CD4-positive, alpha-beta T cell treated with Interleukin-6 for 4 hours (primary cell): ENCODE results near the gene ARMH3.

Source experiments
- DNase-seq: peaks from one replicate; pipeline ENCODE4 v3.0.0-alpha.2; 2020; ENCODE audit warnings: mixed read lengths

ARMH3 gene

DNA sequence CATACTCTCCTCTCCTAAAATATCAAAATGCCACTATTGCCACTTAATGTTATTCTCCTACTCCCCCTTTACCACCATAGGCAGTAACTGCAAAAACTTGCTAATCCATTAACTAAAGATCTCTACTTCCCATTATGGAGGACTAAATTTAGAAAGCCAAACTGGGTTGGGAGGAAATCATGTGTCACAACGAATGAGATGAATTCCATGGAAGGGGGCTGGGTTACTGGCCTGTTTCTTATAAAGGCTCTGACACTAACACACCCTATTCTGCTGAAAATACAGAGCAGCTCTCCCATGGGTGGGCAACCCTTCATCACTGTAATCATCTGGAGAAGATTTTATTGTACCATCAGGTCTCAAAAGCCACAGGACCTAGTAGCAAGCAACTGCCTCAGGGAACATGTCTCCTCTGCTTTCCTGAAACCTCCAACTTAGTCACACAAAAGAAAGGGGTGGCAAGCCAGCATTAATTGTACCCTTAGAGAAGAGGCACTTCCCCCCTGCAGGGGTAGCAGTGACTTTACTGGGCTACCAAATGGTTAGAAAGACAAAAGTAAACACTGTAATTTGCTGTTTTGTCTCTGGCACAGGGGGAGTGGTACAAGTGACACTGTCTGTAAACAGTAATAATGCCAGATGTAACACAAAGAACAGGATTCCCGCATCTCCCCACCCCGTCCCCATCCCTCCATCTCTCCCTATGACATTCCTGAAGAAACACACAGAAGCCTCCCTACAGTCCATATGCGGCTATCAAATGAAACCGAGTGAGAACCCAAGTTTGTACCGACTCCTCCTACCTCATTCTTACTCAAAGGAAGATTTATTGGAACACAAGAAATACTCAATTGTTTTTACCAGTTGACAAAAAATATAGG lies 81.6 kb downstream of the ARMH3 start:
- DNase-seq = no peak

DNA sequence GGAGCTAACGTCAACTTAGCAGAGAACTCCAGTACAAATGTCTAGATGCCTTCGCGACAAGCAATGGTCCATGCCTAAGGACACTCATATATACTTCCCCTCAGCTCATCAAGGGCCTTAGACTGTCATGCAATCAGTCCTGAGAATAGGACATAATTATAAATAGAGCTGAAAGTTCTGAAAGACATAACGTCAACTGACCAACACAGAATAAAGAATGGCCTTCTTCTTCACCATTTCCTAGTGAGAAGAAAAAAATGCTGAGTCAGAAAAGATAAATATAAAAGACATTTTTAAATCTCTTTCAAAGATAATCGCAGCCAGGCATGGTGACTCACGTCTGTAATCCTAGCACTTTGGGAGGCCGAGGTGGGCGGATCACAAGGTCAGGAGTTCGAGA lies 83.2 kb downstream of the ARMH3 start:
- DNase-seq = no peak

DNA sequence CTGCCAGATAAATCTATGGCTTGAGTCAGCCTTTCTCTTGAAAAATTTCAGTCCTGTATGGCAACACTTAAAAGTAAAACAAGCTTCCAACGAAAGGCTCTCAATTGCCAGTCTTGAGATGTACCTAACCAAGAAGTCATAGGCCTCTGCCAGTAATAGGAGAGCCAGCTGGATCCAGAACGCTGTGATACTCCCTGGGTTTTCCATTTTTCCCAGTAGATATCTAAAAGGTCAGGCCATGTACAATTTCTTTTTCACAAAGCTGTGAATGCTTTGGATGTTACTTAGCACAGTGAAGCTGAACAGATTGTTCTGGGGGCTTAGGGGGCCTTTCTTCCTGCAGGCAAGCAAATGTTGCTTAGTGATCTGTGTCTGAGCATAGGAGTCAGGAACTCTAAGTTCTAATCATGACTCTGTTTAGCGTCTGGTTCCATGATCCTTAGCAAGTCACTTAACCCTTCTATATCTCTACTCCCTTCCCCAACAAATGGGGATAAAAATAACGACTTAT lies 86.5 kb downstream of the ARMH3 start:
- DNase-seq = no peak

DNA sequence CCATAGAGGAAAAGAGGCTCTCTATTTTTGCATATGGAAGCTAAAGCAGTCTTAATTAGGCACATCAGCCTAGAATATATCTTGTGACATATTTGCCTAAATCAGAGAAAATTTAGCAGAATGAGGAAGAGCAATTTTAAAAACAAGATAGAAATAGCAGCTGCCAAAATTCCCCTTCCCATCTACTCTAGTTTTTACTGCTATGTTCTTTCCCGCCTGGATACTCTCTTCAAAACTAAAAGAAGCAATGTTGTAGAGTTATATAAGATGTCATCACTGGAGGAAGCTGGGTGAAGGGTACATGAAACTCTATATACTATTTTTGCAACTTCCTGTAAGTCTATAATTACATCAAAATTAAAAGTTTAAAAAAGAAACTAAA lies 87.0 kb downstream of the ARMH3 start:
- DNase-seq = no peak

DNA sequence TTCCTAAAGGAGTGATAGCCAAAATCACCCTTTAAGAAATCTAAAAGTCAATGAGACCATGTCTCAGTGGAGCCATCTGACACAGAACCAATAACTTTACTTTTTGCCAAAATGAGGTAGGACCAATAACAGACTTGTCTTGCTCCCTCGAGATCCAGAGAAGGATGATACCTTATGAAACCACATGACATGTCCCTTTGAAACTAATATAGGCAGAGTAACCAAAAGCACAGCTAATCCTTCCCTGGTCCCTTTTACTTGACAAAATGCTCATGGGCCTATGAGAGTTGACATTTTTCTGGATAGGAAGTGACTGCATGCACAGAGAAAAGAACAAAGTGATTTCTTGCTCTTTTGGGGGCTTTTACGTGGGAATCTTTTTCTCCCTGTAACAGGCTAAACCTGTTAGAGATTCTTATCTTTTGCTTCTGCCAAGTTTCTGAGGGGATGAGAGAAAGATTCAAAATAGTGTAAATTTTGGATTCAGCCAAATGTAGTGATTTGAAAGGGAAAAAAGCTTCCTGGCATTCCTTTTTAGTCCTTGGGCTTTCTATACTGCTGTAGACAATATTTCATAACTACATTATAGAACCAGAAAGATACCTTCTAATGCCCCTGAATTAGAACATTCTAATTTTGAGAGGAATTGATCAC lies 87.6 kb downstream of the ARMH3 start:
- DNase-seq = no peak

DNA sequence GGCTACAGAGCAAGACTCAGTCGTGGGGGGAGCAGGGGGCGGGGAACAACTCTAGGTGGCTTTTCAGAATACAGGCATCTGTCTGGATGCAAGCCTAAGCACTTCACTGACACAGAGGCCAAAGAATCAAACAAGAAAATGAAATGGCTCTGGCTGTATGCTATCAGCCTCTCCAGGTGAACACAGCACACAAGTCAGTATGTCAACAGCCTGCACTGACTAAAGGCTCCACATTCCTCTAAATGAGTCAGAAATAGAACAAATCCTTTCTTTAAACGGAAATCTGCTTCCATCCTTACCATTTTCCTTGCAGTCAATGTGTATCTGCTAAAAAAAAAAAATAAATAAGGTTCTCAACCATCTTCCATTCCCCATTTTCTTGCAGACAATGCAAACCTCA lies 88.3 kb downstream of the ARMH3 start:
- no peak for DNase-seq

DNA sequence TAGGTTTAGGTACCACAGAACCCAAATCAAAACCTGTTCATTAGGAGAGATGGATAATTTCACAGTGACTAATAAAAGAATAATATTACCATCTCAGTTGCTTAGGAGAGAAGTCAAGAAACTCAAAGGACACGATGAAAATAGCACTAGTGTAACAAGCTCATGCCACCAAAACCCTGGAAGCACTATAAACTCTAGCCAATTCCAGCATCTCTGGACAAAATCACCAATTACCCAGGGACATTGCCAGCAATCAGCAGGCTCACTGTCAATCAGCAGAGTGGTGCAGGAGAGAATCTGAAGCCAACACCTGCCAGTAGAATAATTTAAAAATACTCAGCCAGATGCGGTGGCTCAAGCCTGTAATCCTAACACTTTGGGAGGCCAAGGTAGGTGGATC lies 88.9 kb downstream of the ARMH3 start:
- no peak for DNase-seq

DNA sequence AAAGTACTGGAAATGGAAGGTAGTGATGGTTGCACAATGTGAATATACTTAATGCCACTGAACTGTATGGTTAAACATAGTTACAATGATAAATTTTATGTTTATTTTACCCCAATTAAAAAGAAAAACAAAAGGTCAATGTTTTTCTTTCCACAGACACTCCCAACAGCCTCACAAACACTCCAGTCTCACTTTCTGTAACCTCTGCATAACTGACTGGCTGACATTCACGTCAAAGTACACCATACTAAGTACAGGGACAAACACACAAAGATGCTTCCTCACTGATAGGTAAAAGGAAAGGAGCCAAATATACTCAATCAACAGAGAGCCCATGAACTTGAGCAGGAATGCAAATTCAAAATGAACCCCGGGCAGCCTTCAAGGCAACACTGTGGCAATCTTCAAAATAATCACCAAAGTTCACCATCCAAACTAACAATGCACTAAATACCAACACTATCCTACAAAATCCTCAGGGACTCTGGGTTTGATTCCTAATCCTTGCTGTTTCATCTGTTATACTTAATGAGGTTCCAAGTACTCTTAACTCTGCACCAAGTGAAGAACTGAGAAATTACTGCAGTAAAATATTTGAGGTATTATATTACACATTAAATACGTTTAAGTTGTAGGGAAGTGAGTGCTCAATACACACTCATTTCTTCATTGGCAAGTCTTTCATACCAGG lies 90.8 kb downstream of the ARMH3 start:
- no peak for DNase-seq

DNA sequence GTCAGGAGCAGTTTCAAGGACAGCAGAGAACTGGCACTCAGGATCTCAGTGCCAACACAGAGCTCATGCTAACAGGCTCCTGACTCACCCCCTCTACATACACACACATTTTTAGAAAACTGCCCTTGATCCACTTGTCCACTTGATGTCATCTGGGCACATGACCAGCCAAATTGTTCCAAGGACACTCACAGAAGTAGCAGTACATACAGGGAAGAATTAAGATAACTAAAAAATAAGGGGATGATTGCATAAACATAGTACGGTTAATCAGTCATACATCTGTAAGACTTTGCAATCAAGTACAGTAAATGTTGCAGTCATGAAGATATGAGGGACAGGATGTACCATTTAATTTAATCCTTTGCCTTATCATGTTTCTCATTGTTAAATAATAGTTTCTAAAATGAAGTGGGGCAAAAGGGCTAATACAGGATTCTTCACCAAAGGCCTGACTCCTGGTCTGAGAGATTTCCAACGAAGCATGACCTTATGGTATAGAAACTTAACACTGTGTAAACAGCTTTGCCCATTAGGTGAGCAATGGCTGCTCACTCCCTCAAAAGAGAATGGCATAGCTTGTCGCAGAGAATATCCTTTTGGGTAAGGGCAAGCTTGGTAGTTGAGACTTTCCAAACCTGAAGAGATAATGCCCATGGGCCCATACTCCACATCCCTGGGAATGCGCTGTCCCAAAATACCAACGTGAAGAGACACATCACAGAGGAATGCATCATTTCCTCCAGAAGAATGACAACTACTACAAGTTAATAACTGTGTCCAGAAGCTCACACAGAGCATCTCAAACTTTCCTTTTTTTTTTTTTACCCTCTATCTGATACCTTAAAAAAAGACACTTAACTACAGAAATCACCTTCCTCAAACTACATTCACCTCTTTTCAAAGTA lies 94.1 kb downstream of the ARMH3 start:
- DNase-seq = no peak

DNA sequence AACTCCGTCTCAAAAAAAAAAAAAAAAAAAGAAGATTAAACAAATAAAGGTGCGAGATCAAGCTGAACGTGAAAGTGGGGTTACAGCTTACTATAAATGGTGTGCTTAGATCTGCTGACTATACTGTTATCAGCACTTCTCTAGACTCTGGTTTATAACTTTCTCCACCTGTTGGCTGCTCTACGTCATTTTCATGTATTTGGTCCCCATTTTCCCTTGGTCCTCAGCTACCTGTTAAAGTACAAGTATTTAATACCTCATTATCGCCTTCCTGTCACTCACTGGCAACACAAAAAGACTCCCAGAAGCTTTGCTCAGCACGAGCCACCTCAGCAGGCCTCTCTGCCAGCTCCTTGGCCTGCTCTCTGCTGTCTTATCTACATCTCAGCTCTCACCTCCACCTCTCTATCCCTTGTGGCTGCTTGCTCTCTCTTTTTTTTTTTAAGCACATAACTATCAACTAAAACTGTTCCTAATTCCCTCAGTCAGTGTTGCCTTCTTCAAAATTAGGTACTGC lies 95.0 kb downstream of the ARMH3 start:
- no peak for DNase-seq

DNA sequence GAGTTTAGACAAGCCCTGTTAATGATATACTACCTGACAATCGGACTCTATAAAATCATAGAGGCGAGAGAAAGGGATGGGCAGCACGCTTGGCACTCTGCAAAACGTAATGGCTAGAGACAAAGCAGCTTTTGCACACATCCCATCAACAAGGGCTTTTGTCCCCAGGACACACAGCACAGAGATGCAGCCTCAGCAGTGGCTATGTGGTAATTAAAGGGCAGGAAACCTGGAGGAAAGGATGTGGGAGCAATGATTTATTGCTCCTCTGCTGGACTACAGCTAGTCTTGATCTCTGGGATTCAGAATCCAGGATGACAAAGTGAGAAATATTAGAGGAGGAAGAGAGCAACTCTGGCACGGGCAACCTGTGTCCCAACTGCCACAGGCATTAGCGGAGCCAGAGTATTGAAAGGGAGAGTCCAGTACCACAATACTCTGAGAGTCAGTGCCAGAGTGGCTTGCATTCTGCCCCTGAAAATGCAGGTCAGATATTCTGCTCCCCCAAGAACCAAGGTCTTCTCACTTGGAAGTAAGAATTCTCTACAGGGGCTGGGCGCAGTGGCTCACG lies 96.5 kb downstream of the ARMH3 start:
- DNase-seq = no peak

DNA sequence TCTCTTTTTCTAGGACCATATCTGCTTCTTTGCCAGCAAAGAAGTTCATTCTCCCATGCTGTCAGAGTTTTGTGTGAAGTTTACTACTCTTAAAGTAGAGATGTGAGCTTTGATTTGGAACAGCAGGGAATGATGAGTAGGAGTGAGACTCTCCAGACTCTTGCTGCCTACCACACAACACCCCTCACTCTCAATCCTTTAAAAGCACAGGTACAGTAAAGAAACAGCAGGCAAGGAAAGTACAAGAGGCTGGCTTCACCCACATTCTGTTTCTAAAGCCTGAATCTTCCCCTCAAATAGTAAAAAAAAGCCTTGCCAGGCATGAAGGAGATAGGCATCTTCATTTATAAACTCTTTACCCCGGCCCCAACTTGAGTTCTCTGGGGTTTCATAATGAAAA lies 97.3 kb downstream of the ARMH3 start:
- no peak for DNase-seq

DNA sequence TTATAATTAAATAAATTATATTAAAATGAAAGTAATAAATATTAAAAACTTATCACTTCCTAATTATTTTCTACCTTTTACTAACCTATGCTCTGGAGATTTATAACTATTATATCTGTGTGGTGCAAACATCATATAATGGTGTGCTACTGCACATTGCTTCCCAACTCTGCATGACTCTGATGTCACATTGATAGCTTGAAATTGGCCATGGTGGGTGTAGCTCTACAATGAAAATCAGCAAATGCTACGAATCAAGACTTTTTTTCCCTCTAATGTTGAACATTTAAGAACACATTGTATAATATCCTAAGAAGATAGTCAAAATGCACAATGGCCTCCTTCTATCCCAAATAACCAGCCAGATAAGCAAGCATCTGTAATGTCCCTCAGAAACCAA lies 99.1 kb downstream of the ARMH3 start:
- DNase-seq = no peak

DNA sequence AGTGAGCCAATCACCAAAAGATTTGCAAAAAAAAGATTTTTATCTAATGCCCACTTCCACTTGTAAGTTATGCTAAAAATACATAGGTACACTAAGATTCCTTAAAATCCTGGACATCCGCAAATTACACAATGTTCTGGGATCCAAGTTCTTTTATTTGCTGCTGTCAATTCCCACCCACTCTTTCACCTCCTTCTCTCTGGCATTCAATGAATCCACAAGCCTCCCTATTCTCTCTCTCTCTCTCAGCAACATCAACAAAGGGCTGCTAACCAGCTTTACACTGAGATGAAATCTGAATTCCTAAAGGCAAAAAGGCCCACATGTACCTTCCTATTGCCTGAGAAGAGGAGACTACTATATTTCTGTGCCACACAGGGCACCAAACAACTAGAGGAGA lies 99.9 kb downstream of the ARMH3 start:
- DNase-seq = no peak

DNA sequence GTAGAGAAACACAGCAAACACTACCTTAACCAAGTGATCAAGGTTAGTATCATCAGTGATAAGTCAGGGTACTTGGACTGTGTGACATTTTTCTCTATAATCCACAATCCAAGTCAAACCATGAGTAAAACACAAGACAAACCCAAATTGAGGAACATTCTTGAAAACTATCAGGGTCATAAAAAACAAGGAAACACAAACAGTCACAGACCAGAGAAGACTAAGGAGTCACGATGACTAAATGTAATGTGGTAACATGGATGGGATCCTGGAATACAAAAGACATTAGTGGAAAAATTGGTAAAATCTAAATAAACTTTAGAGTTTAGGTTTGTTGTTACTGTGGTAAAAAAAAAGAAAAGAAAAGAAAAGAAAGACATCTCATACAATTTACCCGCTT lies 103.8 kb downstream of the ARMH3 start:
- no peak for DNase-seq

DNA sequence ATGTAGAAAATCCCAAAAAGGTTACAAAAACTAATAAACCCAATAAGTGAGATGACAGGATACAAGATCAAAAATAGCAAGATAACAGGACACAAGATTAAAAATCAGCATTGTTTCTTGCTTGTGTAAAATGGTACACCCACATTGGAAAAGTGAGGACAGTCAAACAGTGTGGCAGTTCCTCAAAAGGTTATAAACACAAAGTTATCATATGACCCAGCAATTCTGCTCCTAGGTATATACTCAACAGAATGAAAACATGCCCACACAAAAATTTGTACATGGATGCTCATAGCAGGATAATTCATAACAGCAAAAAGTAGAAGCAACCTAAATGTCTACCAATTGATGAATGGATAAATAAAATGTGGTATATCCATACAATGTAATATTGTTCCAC lies 105.8 kb downstream of the ARMH3 start:
- DNase-seq = no peak

DNA sequence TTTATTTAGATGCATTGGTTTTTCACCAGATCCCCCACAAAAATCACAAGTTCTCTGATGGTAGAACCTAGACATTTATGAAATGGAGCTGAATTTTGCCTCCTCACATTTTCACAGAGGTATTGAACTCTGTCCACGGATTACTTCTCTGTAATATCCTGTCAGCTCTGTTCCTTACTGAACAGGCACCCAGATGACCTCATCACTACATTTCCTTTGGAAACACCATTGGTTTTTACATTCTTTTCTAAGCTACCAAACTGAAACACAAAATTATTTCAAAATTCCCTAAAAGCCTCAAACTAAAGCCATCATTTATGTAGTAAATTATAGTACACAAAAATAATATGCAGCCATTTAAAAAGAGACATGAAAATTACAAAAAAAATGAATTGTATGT lies 114.1 kb downstream of the ARMH3 start:
- DNase-seq = no peak

DNA sequence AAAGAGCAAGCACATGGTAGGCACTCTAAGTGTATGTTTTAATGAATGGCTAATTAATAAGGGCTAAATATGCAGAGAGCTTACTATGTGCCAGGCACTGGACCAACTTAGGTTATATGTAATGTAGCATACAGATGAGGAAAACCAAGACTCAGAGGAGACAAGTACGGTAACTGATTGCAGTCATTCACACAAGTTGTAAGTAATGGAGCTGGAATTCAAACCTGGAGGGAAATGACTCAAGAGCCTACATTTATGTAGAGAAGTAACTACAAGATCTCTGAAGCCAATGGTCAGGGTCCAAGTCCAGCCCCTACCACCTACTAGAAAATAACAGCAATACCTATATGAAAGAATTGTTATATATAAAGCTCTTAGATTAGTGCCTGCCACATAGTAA lies 115.1 kb downstream of the ARMH3 start:
- DNase-seq = no peak

DNA sequence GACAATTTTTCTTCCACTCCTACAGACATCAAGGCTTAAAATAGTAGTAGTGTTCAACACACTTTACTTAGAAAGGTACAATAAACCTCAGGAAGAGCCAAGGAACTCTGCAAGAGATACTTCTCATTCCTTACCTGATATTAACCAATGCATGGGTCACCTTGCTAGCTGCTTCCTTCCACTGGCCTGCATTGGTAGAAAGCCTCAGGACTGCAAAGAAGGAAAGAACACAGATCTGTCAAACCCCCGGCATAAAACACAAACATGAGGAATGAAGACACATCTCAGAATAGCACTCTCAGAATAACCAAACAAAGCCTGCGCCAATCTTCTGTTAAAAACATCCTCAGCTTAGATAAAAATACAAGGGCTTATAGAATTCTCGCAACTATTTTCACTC lies 116.2 kb downstream of the ARMH3 start:
- DNase-seq = no peak

DNA sequence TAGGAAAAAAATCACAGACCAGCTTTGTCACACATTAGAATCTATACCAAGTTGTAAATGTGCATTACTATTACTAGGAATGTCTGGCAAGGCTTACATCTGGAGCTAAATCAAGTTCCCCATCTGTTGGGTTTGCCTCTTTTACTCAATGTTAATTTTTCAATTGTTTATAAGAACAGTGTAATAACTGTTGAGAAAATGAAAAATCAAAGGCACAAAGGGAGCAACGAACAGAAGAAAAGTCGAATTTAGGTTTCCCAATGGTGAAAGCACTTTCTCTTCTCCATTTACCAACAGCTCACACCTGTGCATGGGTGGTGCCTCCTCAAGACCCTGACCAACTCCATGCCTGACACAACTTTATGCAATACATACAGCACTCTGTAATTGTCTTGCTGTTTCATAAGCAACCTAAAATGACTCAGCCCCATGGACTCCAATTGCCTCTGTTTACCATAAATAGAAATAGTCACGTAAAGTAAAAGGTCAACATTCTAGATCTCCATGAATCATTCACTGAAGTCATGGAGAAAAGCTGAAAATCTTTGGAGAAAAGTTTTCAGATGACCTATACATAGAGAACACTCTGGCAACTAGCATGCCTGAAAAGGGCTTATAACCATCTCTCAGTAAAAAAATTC lies 116.8 kb downstream of the ARMH3 start:
- DNase-seq = no peak

DNA sequence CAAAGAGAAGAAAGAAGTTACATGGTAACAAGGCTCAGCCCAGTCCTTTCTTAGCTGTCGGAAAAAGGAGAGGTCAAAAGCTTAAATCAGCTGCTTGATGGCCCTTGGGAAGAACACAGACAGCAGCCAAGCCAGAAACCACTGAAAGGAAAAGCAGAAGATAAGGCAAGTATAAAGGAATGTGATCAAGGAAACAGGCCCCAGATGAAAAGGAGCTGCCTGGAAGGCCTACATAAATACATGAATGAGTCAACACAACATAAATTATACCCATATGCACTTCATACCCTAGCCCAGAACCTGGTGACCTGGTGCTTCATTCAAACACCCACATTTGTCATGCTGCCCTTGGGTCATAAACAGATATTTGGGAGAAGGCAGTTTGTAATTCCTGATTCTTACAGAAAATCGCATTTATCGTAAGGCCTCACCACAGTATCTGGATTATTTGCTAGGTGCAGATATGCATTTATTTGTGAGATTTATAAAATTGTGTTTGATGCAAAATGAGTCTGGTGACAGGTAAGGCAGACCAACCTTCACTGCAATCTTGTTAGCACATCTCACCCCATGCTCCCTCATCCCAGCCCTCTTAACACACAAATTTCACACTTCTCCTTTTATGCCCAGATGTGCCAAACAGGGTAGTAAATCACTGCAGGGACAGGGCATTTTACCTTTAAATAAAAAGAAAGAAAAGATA lies 117.5 kb downstream of the ARMH3 start:
- no peak for DNase-seq
